Measurements from ENCODE around the gene DAP.
"Not testable (repeated sequence)": the region's sequence is repeated elsewhere in the genome, so short reads cannot be mapped to it uniquely, and the experiment has no call there.

GRCh38 chr5:10716825-10717224 is 44.2 kb downstream of the DAP start:
- not testable (repeated sequence) for TF ChIP-seq CTCF (IDR thresholded peaks at IDR 0.05); POLR2AphosphoS5 (IDR thresholded peaks at IDR 0.05; ENCODE audit: low read depth, low read length); SIN3A (IDR thresholded peaks at IDR 0.05; ENCODE audit: borderline replicate concordance, insufficient read depth, low read depth, low read length)
- TF ChIP-seq, protein P1, sequence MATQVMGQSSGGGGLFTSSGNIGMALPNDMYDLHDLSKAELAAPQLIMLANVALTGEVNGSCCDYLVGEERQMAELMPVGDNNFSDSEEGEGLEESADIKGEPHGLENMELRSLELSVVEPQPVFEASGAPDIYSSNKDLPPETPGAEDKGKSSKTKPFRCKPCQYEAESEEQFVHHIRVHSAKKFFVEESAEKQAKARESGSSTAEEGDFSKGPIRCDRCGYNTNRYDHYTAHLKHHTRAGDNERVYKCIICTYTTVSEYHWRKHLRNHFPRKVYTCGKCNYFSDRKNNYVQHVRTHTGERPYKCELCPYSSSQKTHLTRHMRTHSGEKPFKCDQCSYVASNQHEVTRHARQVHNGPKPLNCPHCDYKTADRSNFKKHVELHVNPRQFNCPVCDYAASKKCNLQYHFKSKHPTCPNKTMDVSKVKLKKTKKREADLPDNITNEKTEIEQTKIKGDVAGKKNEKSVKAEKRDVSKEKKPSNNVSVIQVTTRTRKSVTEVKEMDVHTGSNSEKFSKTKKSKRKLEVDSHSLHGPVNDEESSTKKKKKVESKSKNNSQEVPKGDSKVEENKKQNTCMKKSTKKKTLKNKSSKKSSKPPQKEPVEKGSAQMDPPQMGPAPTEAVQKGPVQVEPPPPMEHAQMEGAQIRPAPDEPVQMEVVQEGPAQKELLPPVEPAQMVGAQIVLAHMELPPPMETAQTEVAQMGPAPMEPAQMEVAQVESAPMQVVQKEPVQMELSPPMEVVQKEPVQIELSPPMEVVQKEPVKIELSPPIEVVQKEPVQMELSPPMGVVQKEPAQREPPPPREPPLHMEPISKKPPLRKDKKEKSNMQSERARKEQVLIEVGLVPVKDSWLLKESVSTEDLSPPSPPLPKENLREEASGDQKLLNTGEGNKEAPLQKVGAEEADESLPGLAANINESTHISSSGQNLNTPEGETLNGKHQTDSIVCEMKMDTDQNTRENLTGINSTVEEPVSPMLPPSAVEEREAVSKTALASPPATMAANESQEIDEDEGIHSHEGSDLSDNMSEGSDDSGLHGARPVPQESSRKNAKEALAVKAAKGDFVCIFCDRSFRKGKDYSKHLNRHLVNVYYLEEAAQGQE (IDR thresholded peaks at IDR 0.05; ENCODE audit: insufficient read depth in 1 of 2, low read depth in 2 of 2, low read length in 1 of 2): not testable (repeated sequence)
